ENCODE data around the gene ESR1. TPM values are rescaled to one million over a fixed set of nuclear protein-coding genes. Genes with fewer than 3 reads are reported as not detected.

The ESR1 gene
- total RNA-seq, 1 experiment from 2014 or later, result not detected

DNA sequence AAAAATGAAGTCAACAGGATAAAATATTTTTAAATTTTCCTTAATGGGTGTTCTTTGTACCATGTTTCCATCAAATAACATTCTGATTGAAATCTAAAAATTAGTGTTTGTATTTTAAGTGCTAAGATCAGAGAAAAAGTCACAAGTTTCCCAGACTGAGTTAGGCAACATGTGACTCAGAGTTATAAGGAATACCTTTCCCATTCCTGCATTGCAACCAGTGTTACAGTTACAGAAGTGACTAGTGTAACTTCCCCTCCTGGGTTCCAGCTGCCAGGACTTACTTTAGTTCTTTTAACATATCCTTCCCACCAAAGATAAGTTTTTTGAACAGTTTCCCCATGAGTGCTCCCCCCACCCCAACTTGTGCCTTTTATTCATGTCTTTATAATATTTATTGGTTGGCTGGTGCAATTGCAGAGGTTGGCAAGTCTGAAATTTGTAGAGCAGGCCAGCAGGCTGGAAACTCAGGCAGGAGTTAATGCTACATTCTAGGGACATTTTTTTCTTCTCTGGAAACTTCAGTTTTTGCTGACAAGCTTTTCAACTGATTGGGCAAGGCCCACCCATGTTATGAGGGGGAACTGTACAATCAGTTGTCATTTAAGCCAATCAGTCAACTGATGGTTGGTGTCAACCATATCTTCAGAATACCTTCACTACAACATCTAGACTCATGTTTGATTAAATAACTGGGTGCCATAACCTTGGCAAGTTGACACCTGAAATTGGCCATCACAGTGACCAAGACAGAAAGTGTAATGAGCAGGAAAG is 22.9 kb upstream of the ESR1 start:
- Histone ChIP-seq H3K4me2 (ENCODE audit: insufficient read depth, insufficient read length, low read length) (no peak overlapping the region), H2BK20ac (ENCODE audit: low read depth, low read length, poor library complexity, severe bottlenecking) (no peak overlapping the region), H3K4me1 (ENCODE audit: insufficient read depth, low read length) (no peaks in the 10 kb centered on the region), H3K79me1 (ENCODE audit: insufficient read depth, low read depth, low read length, poor library complexity, severe bottlenecking) (no peaks in the 10 kb centered on the region), H3K56ac (ENCODE audit: insufficient read length, low read depth, low read length) (no peak overlapping the region), H3K9me3 (ENCODE audit: control insufficient read depth, low read depth, low read length) (no peaks in the 10 kb centered on the region), H3K4ac (ENCODE audit: low read depth, low read length) (no peak overlapping the region), H2BK120ac (ENCODE audit: low read depth, low read length, poor library complexity, severe bottlenecking) (no peak overlapping the region), H2BK5ac (ENCODE audit: insufficient read length, low read length) (no peak overlapping the region), H2AK5ac (ENCODE audit: insufficient read length, low read length) (no peak overlapping the region), H4K20me1 (ENCODE audit: control insufficient read depth, insufficient read depth, insufficient read length) (no peaks in the 10 kb centered on the region), H4K5ac (ENCODE audit: insufficient read length, low read depth, low read length) (no peak overlapping the region), H3K23me2 (ENCODE audit: insufficient read length, low read depth, low read length, poor library complexity, severe bottlenecking) (no peaks in the 10 kb centered on the region), H3K79me2 (ENCODE audit: insufficient read depth, low read length) (no peaks in the 10 kb centered on the region; the same call in 1 of the 2 replicates), H3K27ac (ENCODE audit: insufficient read length, low read depth, low read length) (no peak overlapping the region), H4K91ac (ENCODE audit: insufficient read length, low read depth, low read length) (no peak overlapping the region), H3K23ac (ENCODE audit: insufficient read length, low read depth, low read length) (no peak overlapping the region), H3K18ac (ENCODE audit: insufficient read length, low read depth, low read length) (no peak overlapping the region), H2BK12ac (ENCODE audit: insufficient read length, low read depth, low read length) (no peak overlapping the region), H3T11ph (ENCODE audit: low read length) (no peak overlapping the region), H3K9ac (ENCODE audit: extremely low read depth, insufficient read length, low read length) (no peak overlapping the region), H2AFZ (ENCODE audit: low read length) (no peak overlapping the region), H3K27me3 (ENCODE audit: insufficient read depth, low read length) (no peaks in the 10 kb centered on the region), H4K8ac (replicated peaks; ENCODE audit: insufficient read length, low read depth, low read length) (no peak overlapping the region), H3K14ac (ENCODE audit: insufficient read depth, low read length) (no peak overlapping the region), H2BK15ac (ENCODE audit: low read depth, low read length) (no peak overlapping the region)
- Mint-ChIP-seq H3K4me3 (no peak overlapping the region), H3K27me3 (ENCODE audit: low read depth) (no peaks in the 10 kb centered on the region; the same call in 1 of the 2 replicates), H3K9me3 (peaks cover 0 to 3% of the 10 kb centered on the region in 2 experiments; a peak in 1 of 5 replicates), H3K36me3 (ENCODE audit: insufficient read depth in 1 of 3, low read depth in 3 of 3) (no peaks in the 10 kb centered on the region), H3K4me1 (no peaks in the 10 kb centered on the region), H3K27ac (no peak overlapping the region)
- TF ChIP-seq, protein P1, sequence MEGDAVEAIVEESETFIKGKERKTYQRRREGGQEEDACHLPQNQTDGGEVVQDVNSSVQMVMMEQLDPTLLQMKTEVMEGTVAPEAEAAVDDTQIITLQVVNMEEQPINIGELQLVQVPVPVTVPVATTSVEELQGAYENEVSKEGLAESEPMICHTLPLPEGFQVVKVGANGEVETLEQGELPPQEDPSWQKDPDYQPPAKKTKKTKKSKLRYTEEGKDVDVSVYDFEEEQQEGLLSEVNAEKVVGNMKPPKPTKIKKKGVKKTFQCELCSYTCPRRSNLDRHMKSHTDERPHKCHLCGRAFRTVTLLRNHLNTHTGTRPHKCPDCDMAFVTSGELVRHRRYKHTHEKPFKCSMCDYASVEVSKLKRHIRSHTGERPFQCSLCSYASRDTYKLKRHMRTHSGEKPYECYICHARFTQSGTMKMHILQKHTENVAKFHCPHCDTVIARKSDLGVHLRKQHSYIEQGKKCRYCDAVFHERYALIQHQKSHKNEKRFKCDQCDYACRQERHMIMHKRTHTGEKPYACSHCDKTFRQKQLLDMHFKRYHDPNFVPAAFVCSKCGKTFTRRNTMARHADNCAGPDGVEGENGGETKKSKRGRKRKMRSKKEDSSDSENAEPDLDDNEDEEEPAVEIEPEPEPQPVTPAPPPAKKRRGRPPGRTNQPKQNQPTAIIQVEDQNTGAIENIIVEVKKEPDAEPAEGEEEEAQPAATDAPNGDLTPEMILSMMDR (conservative IDR thresholded peaks at IDR 0.05), result no peak
- DNase-seq, result no peak
